Measurements from ENCODE around the gene LRRC51. TPM values are rescaled to one million over a fixed set of nuclear protein-coding genes. Genes with fewer than 3 reads are reported as not detected.

The LRRC51 gene
- total RNA-seq, 1 experiment from 2014 or later, result 13.4 TPM

GRCh38 chr11:72100009-72100408, 19.4 kb downstream of the LRRC51 start:
- BruUV-seq (replicated peaks), result no TSS peak
- TF ChIP-seq TCF7L2 (IDR thresholded peaks at IDR 0.05; ENCODE audit: low read depth, low read length) (no peak), SIN3A (IDR thresholded peaks at IDR 0.05; ENCODE audit: borderline replicate concordance, insufficient read depth, low read depth, low read length) (no peak), POLR2AphosphoS5 (IDR thresholded peaks at IDR 0.05; ENCODE audit: low read depth, low read length) (no peak), REST (IDR thresholded peaks at IDR 0.05; ENCODE audit: insufficient read depth in 1 of 2, low read depth in 2 of 2, low read length in 1 of 2) (no peak)
- TF ChIP-seq, protein P1, sequence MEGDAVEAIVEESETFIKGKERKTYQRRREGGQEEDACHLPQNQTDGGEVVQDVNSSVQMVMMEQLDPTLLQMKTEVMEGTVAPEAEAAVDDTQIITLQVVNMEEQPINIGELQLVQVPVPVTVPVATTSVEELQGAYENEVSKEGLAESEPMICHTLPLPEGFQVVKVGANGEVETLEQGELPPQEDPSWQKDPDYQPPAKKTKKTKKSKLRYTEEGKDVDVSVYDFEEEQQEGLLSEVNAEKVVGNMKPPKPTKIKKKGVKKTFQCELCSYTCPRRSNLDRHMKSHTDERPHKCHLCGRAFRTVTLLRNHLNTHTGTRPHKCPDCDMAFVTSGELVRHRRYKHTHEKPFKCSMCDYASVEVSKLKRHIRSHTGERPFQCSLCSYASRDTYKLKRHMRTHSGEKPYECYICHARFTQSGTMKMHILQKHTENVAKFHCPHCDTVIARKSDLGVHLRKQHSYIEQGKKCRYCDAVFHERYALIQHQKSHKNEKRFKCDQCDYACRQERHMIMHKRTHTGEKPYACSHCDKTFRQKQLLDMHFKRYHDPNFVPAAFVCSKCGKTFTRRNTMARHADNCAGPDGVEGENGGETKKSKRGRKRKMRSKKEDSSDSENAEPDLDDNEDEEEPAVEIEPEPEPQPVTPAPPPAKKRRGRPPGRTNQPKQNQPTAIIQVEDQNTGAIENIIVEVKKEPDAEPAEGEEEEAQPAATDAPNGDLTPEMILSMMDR (IDR thresholded peaks at IDR 0.05), result no peak
- no peaks in the 10 kb centered on the region for H3K27me3 ChIP-seq (ENCODE audit: control insufficient read depth, insufficient read depth, low read length)
- H3K36me3 ChIP-seq (ENCODE audit: control insufficient read depth, insufficient read depth, low read length), result peaks cover 11% of the 10 kb centered on the region; the same call in 1 of the 2 replicates
- H3K9me3 ChIP-seq (ENCODE audit: control insufficient read depth, insufficient read depth, low read depth, low read length), result no peaks in the 10 kb centered on the region
- POLR2A ChIA-PET, result interaction anchor here (0.5 to 0.9 kb wide), 4 partner anchors 12 to 94 kb away, joined by 3 to 6 read pairs (median 4); partner anchors contain the start of gene ANAPC15
- H3K4me1 ChIP-seq (ENCODE audit: control insufficient read depth, insufficient read depth, low read length), result peaks cover 10% of the 10 kb centered on the region
- no peak overlapping the region for H3K4me3 ChIP-seq (ENCODE audit: low read depth in 2 of 2, low read length in 2 of 2)
- DNase-seq (ENCODE audit: low read depth, low spot score) (no peak), ATAC-seq (no peak)
- in situ Hi-C loops (cut with HindIII; ENCODE audit: low pct_unique_long_range_greater_than_20kb, low sequenced_read_pairs), result no loop called here
- CTCF ChIA-PET, result no interaction called here
- no peak overlapping the region for H3K27ac ChIP-seq (ENCODE audit: low read length)
- intact Hi-C loops (cut with micrococcal nuclease; ENCODE audit: unreplicated experiment), result no loop called here

DNA sequence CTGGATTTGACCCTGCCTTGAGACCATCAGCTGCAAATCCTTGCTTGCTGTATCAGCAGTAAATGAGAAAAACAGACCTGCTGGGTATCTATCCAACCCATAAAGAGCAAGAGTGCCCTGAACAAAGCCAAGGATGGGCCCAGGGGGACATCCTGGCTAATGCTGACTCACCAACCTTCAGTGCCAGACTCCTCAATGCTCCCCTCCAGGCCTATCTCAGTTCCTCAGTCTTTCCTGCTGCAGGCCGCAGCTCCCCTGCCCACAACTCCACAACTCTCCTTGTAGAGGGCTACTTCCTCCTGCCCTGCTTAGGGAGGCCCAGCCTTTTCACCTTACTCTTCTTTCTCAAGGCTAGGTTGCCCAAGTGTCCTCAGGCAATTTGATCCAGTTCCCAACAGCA, 19.8 kb downstream of the LRRC51 start:
- no TSS peak for BruUV-seq (replicated peaks)
- Histone ChIP-seq H3K36me3 (ENCODE audit: control insufficient read depth, insufficient read depth, low read length) (peaks cover 11% of the 10 kb centered on the region; the same call in 1 of the 2 replicates), H3K9me3 (ENCODE audit: control insufficient read depth, insufficient read depth, low read depth, low read length) (no peaks in the 10 kb centered on the region), H3K27ac (ENCODE audit: low read length) (no peak overlapping the region), H3K4me1 (ENCODE audit: control insufficient read depth, insufficient read depth, low read length) (peaks cover 10% of the 10 kb centered on the region), H3K27me3 (ENCODE audit: control insufficient read depth, insufficient read depth, low read length) (no peaks in the 10 kb centered on the region), H3K4me3 (ENCODE audit: low read depth in 2 of 2, low read length in 2 of 2) (no peak overlapping the region)
- CTCF ChIA-PET, result no interaction called here
- no peak for ATAC-seq
- TF ChIP-seq POLR2AphosphoS5 (IDR thresholded peaks at IDR 0.05; ENCODE audit: low read depth, low read length) (no peak), TCF7L2 (IDR thresholded peaks at IDR 0.05; ENCODE audit: low read depth, low read length) (no peak)
- intact Hi-C loops (cut with micrococcal nuclease; ENCODE audit: unreplicated experiment) (no loop called here), in situ Hi-C loops (cut with HindIII; ENCODE audit: low pct_unique_long_range_greater_than_20kb, low sequenced_read_pairs) (no loop called here)
- DNase-seq (ENCODE audit: low read depth, low spot score), result no peak
- POLR2A ChIA-PET, result interaction anchor here (0.6 to 0.9 kb wide), 3 partner anchors 12 to 95 kb away, joined by 3 to 6 read pairs (median 4); partner anchors contain the start of gene ANAPC15

DNA sequence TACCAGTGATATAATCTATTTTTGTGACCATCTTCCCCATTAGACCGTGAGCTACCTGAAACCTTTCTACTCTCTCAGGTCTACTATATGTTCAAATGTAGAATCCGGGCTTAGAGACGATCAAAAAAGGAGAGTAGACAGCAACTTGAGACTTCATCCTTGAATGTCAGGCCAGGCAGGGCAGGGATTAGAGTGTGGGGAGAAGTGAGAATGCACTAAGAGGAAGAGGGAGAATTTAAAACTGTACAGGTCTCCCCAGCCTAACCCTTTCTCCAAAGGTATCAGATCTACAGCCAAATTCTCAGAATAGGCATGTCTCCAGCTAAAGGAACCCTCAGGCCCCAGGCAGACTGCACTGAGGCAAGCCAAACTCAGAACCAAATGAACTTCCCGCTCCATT, 21.5 kb downstream of the LRRC51 start:
- POLR2A ChIA-PET, result no interaction called here
- BruUV-seq (replicated peaks), result TSS peak; percentile 86

More for the DNA sequence above, 21.5 kb downstream of the LRRC51 start:
- intact Hi-C loops (cut with micrococcal nuclease; ENCODE audit: unreplicated experiment), result no loop called here
- peak overlapping the region; percentile 99 for H3K27ac ChIP-seq (ENCODE audit: low read length)
- H3K4me1 ChIP-seq (ENCODE audit: control insufficient read depth, insufficient read depth, low read length), result peaks cover 10% of the 10 kb centered on the region
- in situ Hi-C loops (cut with HindIII; ENCODE audit: low pct_unique_long_range_greater_than_20kb, low sequenced_read_pairs), result no loop called here
- peak overlapping the region; percentile 98 to 100 for H3K4me3 ChIP-seq (ENCODE audit: low read depth in 2 of 2, low read length in 2 of 2)
- no peak for ATAC-seq
- CTCF ChIA-PET, result interaction anchor here (0.5 to 0.6 kb wide), 2 partner anchors 17 to 77 kb away, joined by 5 to 6 read pairs; no protein-coding TSS in a partner anchor
- no peaks in the 10 kb centered on the region for H3K27me3 ChIP-seq (ENCODE audit: control insufficient read depth, insufficient read depth, low read length)
- DNase-seq (ENCODE audit: low read depth, low spot score), result no peak
- peaks cover 11% of the 10 kb centered on the region; the same call in 1 of the 2 replicates for H3K36me3 ChIP-seq (ENCODE audit: control insufficient read depth, insufficient read depth, low read length)
- H3K9me3 ChIP-seq (ENCODE audit: control insufficient read depth, insufficient read depth, low read depth, low read length), result no peaks in the 10 kb centered on the region
- TF ChIP-seq, protein P1 (IDR thresholded peaks at IDR 0.05), result no peak
- TF ChIP-seq REST (IDR thresholded peaks at IDR 0.05; ENCODE audit: insufficient read depth in 1 of 2, low read depth in 2 of 2, low read length in 1 of 2) (no peak), TCF7L2 (IDR thresholded peaks at IDR 0.05; ENCODE audit: low read depth, low read length) (no peak), SIN3A (IDR thresholded peaks at IDR 0.05; ENCODE audit: borderline replicate concordance, insufficient read depth, low read depth, low read length) (no peak), POLR2AphosphoS5 (IDR thresholded peaks at IDR 0.05; ENCODE audit: low read depth, low read length) (no peak)
